Osteoblast (primary cell): ENCODE measurements around the gene GDF2. TPM values are rescaled to one million over a fixed set of nuclear protein-coding genes. Genes with fewer than 3 reads are reported as not detected.

Source experiments
- DNase-seq: peaks from one replicate; pipeline ENCODE4 v3.0.0; 2011; ENCODE audit warnings: low spot score, mixed read lengths; ENCODE audit not compliant: insufficient read length; ENCODE audit errors: missing footprints
- H2AFZ ChIP-seq: 2 replicates; pipeline ENCODE4 v1.6.0; 2011; ENCODE audit warnings: mild to moderate bottlenecking, low read length
- H3K27ac ChIP-seq: 2 replicates; pipeline ENCODE4 v1.5.1; 2011; ENCODE audit warnings: mild to moderate bottlenecking, low read depth, low read length, moderate library complexity
- H3K27me3 ChIP-seq: 2 replicates; pipeline ENCODE4 v1.6.0; 2012; ENCODE audit warnings: mild to moderate bottlenecking, control low read depth, inconsistent platforms, low read length, moderate library complexity; ENCODE audit not compliant: insufficient read depth
- H3K36me3 ChIP-seq: 2 replicates; pipeline ENCODE4 v1.5.1; 2011; ENCODE audit warnings: mild to moderate bottlenecking, low read length, control low read depth, moderate library complexity; ENCODE audit not compliant: insufficient read depth
- H3K4me1 ChIP-seq: 2 replicates; pipeline ENCODE4 v1.5.1; 2011; ENCODE audit warnings: mild to moderate bottlenecking, low read length, control low read depth, moderate library complexity; ENCODE audit not compliant: insufficient read depth
- H3K4me2 ChIP-seq: 2 replicates; pipeline ENCODE4 v1.6.0; 2011; ENCODE audit warnings: mild to moderate bottlenecking, low read length; ENCODE audit not compliant: insufficient read depth
- H3K4me3 ChIP-seq: fragments of 200-600 bp; sonication (generic); 3 replicates; pipeline ENCODE4 v1.5.1; 2012; ENCODE audit warnings: mild to moderate bottlenecking, low read length, inconsistent platforms; ENCODE audit not compliant: insufficient read depth
- H3K79me2 ChIP-seq: 2 replicates; pipeline ENCODE4 v1.6.0; 2012; ENCODE audit warnings: mild to moderate bottlenecking, low read length, control low read depth, inconsistent platforms; ENCODE audit not compliant: insufficient read depth
- H3K9me3 ChIP-seq: 2 replicates; pipeline ENCODE4 v1.5.1; 2011; ENCODE audit warnings: low read depth, low read length, control low read depth
- H4K20me1 ChIP-seq: 2 replicates; pipeline ENCODE4 v1.6.0; 2012; ENCODE audit warnings: mild to moderate bottlenecking, low read length, control low read depth; ENCODE audit not compliant: insufficient read depth
- CTCF ChIP-seq: IDR thresholded peaks from 2 replicates; pipeline ENCODE4 v1.5.1; 2011; ENCODE audit warnings: mild to moderate bottlenecking, low read depth, low read length, moderate library complexity; ENCODE audit errors: extremely low read depth
- total RNA-seq: library from RNA; depleted of rRNA; stranded (reverse); fragments of >200 nt; gene quantifications from 2 replicates; pipeline ENCODE4 v1.2.3, GENCODE V29; 2012

GDF2 gene
- total RNA-seq, 1 donor = not detected

GRCh38 chr10:47307381-47307780 is 14.9 kb upstream of the GDF2 start:
- no peaks in the 10 kb centered on the region for H4K20me1 ChIP-seq

GRCh38 chr10:47308775-47309174 is 13.5 kb upstream of the GDF2 start:
- peak; percentile 77 for DNase-seq
- Histone ChIP-seq H2AFZ (no peak overlapping the region), H3K4me1 (no peaks in the 10 kb centered on the region), H3K4me3 (no peak overlapping the region), H4K20me1 (no peaks in the 10 kb centered on the region), H3K27ac (no peak overlapping the region), H3K36me3 (no peaks in the 10 kb centered on the region), H3K79me2 (no peaks in the 10 kb centered on the region), H3K27me3 (peaks cover 21% of the 10 kb centered on the region), H3K9me3 (no peaks in the 10 kb centered on the region), H3K4me2 (no peak overlapping the region)
- TF ChIP-seq CTCF = no peak

More at GRCh38 chr10:47307381-47307780, 14.9 kb upstream of the GDF2 start:
- peaks cover 32% of the 10 kb centered on the region for H3K27me3 ChIP-seq
- H3K4me3 ChIP-seq = no peak overlapping the region
- peak; percentile 4 for DNase-seq
- no peaks in the 10 kb centered on the region for H3K9me3 ChIP-seq
- H2AFZ ChIP-seq = no peak overlapping the region
- TF ChIP-seq CTCF = no peak
- H3K4me2 ChIP-seq = no peak overlapping the region
- H3K27ac ChIP-seq = no peak overlapping the region
- no peaks in the 10 kb centered on the region for H3K36me3 ChIP-seq
- no peaks in the 10 kb centered on the region for H3K79me2 ChIP-seq
- H3K4me1 ChIP-seq = no peaks in the 10 kb centered on the region

GRCh38 chr10:47309408-47310089 is 12.7 kb upstream of the GDF2 start:
- no peak overlapping the region for H3K4me3 ChIP-seq
- H3K4me1 ChIP-seq = no peaks in the 10 kb centered on the region
- no peak overlapping the region for H3K4me2 ChIP-seq
- peak; percentile 60 for DNase-seq
- H3K27me3 ChIP-seq = peaks cover 21% of the 10 kb centered on the region
- no peaks in the 10 kb centered on the region for H3K79me2 ChIP-seq
- no peaks in the 10 kb centered on the region for H3K36me3 ChIP-seq
- H3K9me3 ChIP-seq = no peaks in the 10 kb centered on the region
- peak; percentile 40 for TF ChIP-seq CTCF
- no peaks in the 10 kb centered on the region for H4K20me1 ChIP-seq
- no peak overlapping the region for H3K27ac ChIP-seq
- H2AFZ ChIP-seq = no peak overlapping the region

GRCh38 chr10:47310090-47310505 is 12.2 kb upstream of the GDF2 start:
- Histone ChIP-seq H3K79me2 (no peaks in the 10 kb centered on the region), H3K4me3 (no peak overlapping the region), H3K27ac (no peak overlapping the region), H3K4me1 (no peaks in the 10 kb centered on the region), H3K27me3 (peaks cover 21% of the 10 kb centered on the region), H4K20me1 (no peaks in the 10 kb centered on the region), H2AFZ (no peak overlapping the region), H3K9me3 (no peaks in the 10 kb centered on the region), H3K36me3 (no peaks in the 10 kb centered on the region), H3K4me2 (no peak overlapping the region)
- no peak for TF ChIP-seq CTCF
- no peak for DNase-seq
